ENCODE results near the gene DLX1. TPM values are rescaled to one million over a fixed set of nuclear protein-coding genes. Genes with fewer than 3 reads are reported as not detected.

DLX1 gene
- total RNA-seq, 2 experiments from 2014 or later, result not detected

- Mint-ChIP-seq H3K9me3 (ENCODE audit: low read depth) (no peaks in the 10 kb centered on the region), H3K27ac (no peak overlapping the region), H3K36me3 (ENCODE audit: low read depth) (no peaks in the 10 kb centered on the region), H3K4me3 (no peak overlapping the region), H3K27me3 (peaks cover 84% of the 10 kb centered on the region), H3K4me1 (peaks cover 53% of the 10 kb centered on the region)
- POLR2A ChIA-PET, result no interaction called here
- CTCF ChIA-PET, result interaction anchor here (0.6 kb wide), 1 partner anchor 843 kb away, joined by 3 read pairs; no protein-coding TSS in a partner anchor
- ATAC-seq (no peak), DNase-seq (no peak)
- intact Hi-C loops (cut with DNase I, micrococcal nuclease), result loop anchor here (5.0 to 10.0 kb wide), 3 partner anchors 1271 to 1374 kb away; partner anchors contain the start of genes GAD1 (in 2 of the 2) and SP5 (in 2 of the 2)
These were observed 3.1 kb downstream of the DLX1 start for GRCh38 chr2:172088245-172089004.

- POLR2A ChIA-PET, result no interaction called here
- intact Hi-C loops (cut with DNase I, micrococcal nuclease), result loop anchor here (5.0 to 10.0 kb wide), 3 partner anchors 1272 to 1374 kb away; partner anchors contain the start of genes GAD1 (in 2 of the 2) and SP5 (in 2 of the 2)
- ATAC-seq, result no peak
- CTCF ChIA-PET, result no interaction called here
- Mint-ChIP-seq H3K4me3 (no peak overlapping the region), H3K27ac (no peak overlapping the region), H3K27me3 (peaks cover 84% of the 10 kb centered on the region), H3K4me1 (peaks cover 50% of the 10 kb centered on the region), H3K9me3 (ENCODE audit: low read depth) (no peaks in the 10 kb centered on the region), H3K36me3 (ENCODE audit: low read depth) (no peaks in the 10 kb centered on the region)
- no peak for DNase-seq
These were observed 3.7 kb downstream of the DLX1 start for GRCh38 chr2:172089005-172089504.

GRCh38 chr2:172089633-172090032 lies 4.3 kb downstream of the DLX1 start:
- intact Hi-C loops (cut with DNase I, micrococcal nuclease), result loop anchor here (5.0 to 10.0 kb wide), 3 partner anchors 1272 to 1375 kb away; partner anchors contain the start of genes GAD1 (in 2 of the 2) and SP5 (in 2 of the 2)
- no peaks in the 10 kb centered on the region for H3K36me3 Mint-ChIP-seq (ENCODE audit: low read depth)
- peaks cover 46% of the 10 kb centered on the region for H3K4me1 Mint-ChIP-seq
- peaks cover 82% of the 10 kb centered on the region for H3K27me3 Mint-ChIP-seq
- ChIA-PET POLR2A (no interaction called here), CTCF (no interaction called here)
- ATAC-seq (no peak), DNase-seq (no peak)
- no peak overlapping the region for H3K4me3 Mint-ChIP-seq
- no peak overlapping the region for H3K27ac Mint-ChIP-seq
- H3K9me3 Mint-ChIP-seq (ENCODE audit: low read depth), result no peaks in the 10 kb centered on the region

GRCh38 chr2:172090044-172090961 lies 5.0 kb downstream of the DLX1 start:
- ChIA-PET POLR2A (no interaction called here), CTCF (interaction anchor here (0.6 to 2.4 kb wide), 6 partner anchors 9 to 80 kb away, joined by 3 to 13 read pairs (median 5); partner anchors contain the start of gene DLX2)
- H3K27ac Mint-ChIP-seq, result no peak overlapping the region
- intact Hi-C loops (cut with DNase I, micrococcal nuclease), result no loop called here
- no peaks in the 10 kb centered on the region for H3K9me3 Mint-ChIP-seq (ENCODE audit: low read depth)
- DNase-seq (peak; percentile 30), ATAC-seq (no peak)
- peaks cover 46% of the 10 kb centered on the region for H3K4me1 Mint-ChIP-seq
- H3K4me3 Mint-ChIP-seq, result no peak overlapping the region
- no peaks in the 10 kb centered on the region for H3K36me3 Mint-ChIP-seq (ENCODE audit: low read depth)
- peaks cover 82% of the 10 kb centered on the region for H3K27me3 Mint-ChIP-seq

- H3K27ac Mint-ChIP-seq, result no peak overlapping the region
- H3K4me1 Mint-ChIP-seq, result peaks cover 48% of the 10 kb centered on the region
- intact Hi-C loops (cut with DNase I, micrococcal nuclease), result no loop called here
- ChIA-PET POLR2A (no interaction called here), CTCF (interaction anchor here (0.6 to 2.4 kb wide), 8 partner anchors 9 to 81 kb away, joined by 3 to 13 read pairs (median 5); partner anchors contain the start of gene DLX2)
- H3K9me3 Mint-ChIP-seq (ENCODE audit: low read depth), result no peaks in the 10 kb centered on the region
- ATAC-seq (no peak), DNase-seq (no peak)
- H3K36me3 Mint-ChIP-seq (ENCODE audit: low read depth), result no peaks in the 10 kb centered on the region
- H3K27me3 Mint-ChIP-seq, result peaks cover 84% of the 10 kb centered on the region
- no peak overlapping the region for H3K4me3 Mint-ChIP-seq
These were observed 5.8 kb downstream of the DLX1 start for GRCh38 chr2:172091000-172091641.

GRCh38 chr2:172091761-172092566 lies 6.7 kb downstream of the DLX1 start:
- ChIA-PET CTCF (interaction anchor here (0.6 to 2.4 kb wide), 8 partner anchors 8 to 130 kb away, joined by 3 to 13 read pairs (median 5); partner anchors contain the start of gene DLX2), POLR2A (no interaction called here)
- Mint-ChIP-seq H3K27me3 (peaks cover 81% of the 10 kb centered on the region), H3K27ac (no peak overlapping the region), H3K36me3 (ENCODE audit: low read depth) (no peaks in the 10 kb centered on the region), H3K4me1 (peaks cover 44% of the 10 kb centered on the region), H3K4me3 (no peak overlapping the region), H3K9me3 (ENCODE audit: low read depth) (no peaks in the 10 kb centered on the region)
- intact Hi-C loops (cut with DNase I, micrococcal nuclease), result no loop called here
- DNase-seq (no peak), ATAC-seq (no peak)

- Mint-ChIP-seq H3K4me1 (peaks cover 43% of the 10 kb centered on the region), H3K27me3 (peaks cover 79% of the 10 kb centered on the region), H3K9me3 (ENCODE audit: low read depth) (no peaks in the 10 kb centered on the region), H3K4me3 (no peak overlapping the region), H3K27ac (no peak overlapping the region), H3K36me3 (ENCODE audit: low read depth) (no peaks in the 10 kb centered on the region)
- POLR2A ChIA-PET, result no interaction called here
- CTCF ChIA-PET, result interaction anchor here (1.0 to 2.2 kb wide), 5 partner anchors 8 to 13 kb away, joined by 3 to 9 read pairs (median 4); partner anchors contain the start of gene DLX1
- DNase-seq (no peak), ATAC-seq (no peak)
- intact Hi-C loops (cut with DNase I, micrococcal nuclease), result loop anchor here in 1 of 2 experiments (1.0 kb wide), 1 partner anchor 9 kb away; no protein-coding TSS in a partner anchor
These were observed 7.6 kb downstream of the DLX1 start for GRCh38 chr2:172092716-172093415.

GRCh38 chr2:172093416-172094293 lies 8.3 kb downstream of the DLX1 start:
- intact Hi-C loops (cut with DNase I, micrococcal nuclease), result loop anchor here in 1 of 2 experiments (1.0 kb wide), 1 partner anchor 9 kb away; no protein-coding TSS in a partner anchor
- Mint-ChIP-seq H3K4me3 (peak overlapping the region; percentile 9), H3K4me1 (peaks cover 42% of the 10 kb centered on the region), H3K9me3 (ENCODE audit: low read depth) (no peaks in the 10 kb centered on the region), H3K27ac (no peak overlapping the region), H3K36me3 (ENCODE audit: low read depth) (no peaks in the 10 kb centered on the region), H3K27me3 (peaks cover 75% of the 10 kb centered on the region)
- POLR2A ChIA-PET, result no interaction called here
- ATAC-seq (no peak), DNase-seq (no peak)
- CTCF ChIA-PET, result interaction anchor here (1.0 to 2.2 kb wide), 4 partner anchors 9 to 13 kb away, joined by 3 to 9 read pairs (median 4); partner anchors contain the start of gene DLX1
